Activated CD8-positive, alpha-beta memory T cell treated with anti-CD3 and anti-CD28 coated beads for 24 hours (primary cell): ENCODE measurements around the gene POLRMT.
"Not testable (repeated sequence)": the region's sequence is repeated elsewhere in the genome, so short reads cannot be mapped to it uniquely, and the experiment has no call there.

ENCODE experiments used
- DNase-seq: peaks from one replicate; pipeline ENCODE4 v3.0.0-alpha.2; 2020

POLRMT gene

GRCh38 chr19:609004-609346 is 24.4 kb downstream of the POLRMT start:
- DNase-seq = no peak

DNA sequence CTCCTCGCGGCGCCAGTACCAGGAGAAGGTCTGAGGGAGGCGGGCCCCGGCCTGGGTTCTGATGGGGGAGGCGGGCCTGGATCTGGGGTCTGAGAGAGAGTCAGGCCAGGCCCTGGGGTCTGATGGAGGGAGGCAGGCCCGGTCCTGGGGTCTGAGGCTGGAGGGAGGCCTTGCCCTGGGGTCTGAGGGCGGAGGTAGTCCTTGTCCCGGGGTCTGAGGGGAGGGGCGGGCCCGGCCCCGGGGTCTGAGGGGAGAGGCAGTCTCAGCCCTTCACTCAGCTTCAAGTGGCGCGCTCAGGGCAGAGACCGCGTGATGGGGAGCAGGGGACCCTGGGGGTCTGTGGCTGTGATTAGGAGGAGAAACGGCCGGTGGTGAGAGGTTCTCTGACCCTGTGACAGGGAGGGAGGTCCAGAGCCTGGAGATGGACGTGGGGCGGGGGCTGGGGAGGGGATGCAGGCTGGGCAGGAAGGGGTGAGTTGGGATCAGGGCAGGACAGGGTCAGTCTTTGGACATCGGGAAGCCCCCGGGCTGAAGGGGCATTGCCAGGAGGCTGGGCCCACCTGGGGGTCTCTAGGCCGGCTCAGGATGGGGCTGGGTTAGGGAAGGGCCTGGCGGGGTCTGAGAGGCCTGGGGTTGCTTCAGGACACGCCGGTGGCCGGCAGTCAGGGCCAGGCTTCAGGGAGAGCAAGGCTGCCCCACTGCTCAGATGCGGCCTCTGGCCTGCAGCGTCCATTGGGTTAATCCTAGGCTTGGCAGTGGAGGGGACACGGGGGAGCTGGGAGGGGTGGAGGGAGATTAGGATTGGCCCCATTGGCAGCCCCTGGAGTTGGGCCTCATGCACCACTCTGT is 25.0 kb downstream of the POLRMT start:
- no peak for DNase-seq

- DNase-seq = no peak
Measured at GRCh38 chr19:607301-608154, 25.8 kb downstream of the POLRMT start.

DNA sequence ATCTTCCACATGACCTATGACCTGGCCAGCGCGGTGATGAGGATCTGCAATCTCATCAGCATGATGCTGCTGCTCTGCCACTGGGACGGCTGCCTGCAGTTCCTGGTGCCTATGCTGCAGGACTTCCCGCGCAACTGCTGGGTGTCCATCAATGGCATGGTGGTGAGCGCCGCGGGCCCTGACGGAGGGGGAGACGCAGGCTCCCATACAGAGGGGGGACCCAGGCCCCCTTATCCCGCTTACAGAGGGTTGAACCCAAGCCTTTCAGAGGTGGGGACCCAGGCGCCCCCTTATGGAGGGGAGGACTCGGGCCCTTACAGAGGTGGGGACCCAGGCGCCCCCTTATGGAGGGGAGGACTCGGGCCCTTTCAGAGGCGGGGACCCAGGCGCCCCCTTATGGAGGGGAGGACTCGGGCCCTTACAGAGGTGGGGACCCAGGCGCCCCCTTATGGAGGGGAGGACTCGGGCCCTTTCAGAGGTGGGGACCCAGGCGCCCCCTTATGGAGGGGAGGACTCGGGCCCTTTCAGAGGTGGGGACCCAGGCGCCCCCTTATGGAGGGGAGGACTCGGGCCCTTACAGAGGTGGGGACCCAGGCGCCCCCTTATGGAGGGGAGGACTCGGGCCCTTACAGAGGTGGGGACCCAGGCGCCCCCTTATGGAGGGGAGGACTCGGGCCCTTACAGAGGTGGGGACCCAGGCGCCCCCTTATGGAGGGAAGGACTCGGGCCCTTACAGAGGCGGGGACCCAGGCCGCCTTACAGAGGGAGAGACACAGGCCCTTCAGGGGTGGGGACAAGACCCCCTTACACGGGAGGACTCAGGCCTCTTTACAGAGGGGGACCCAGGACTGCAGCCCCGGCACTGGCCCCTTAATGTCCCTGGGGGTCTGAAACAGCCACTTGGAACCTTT is 28.0 kb downstream of the POLRMT start:
- not testable (repeated sequence) for DNase-seq

DNA sequence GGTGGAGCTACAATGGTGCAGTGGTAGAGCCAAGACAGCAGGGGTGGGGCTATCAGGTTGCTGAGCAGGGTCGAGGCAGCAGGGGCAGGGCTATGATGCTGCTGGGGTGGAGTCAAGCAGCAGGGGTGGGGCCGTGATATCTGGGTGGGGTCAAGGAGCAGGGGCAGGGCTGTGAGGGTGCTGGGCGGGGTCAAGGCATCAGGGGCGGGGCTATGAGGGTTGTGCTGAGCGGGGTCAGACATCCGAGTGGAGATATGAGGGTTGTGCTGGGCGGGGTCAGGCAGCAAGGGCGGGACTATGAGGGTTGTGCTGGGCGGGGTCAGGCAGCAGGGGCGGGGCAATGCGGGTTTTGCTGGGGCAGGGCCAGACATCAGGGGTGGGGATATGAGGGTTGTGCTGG is 29.0 kb downstream of the POLRMT start:
- DNase-seq = no peak

GRCh38 chr19:603779-604178 is 29.6 kb downstream of the POLRMT start:
- DNase-seq = not testable (repeated sequence)

GRCh38 chr19:603302-603639 is 30.1 kb downstream of the POLRMT start:
- DNase-seq = not testable (repeated sequence)

- no peak for DNase-seq
Measured at GRCh38 chr19:602391-603301, 30.7 kb downstream of the POLRMT start.

- no peak for DNase-seq
Measured at GRCh38 chr19:601790-602189, 31.5 kb downstream of the POLRMT start.

- DNase-seq = no peak
Measured at GRCh38 chr19:601310-601709, 32.0 kb downstream of the POLRMT start.

GRCh38 chr19:597406-598315 is 35.7 kb downstream of the POLRMT start:
- DNase-seq = no peak

DNA sequence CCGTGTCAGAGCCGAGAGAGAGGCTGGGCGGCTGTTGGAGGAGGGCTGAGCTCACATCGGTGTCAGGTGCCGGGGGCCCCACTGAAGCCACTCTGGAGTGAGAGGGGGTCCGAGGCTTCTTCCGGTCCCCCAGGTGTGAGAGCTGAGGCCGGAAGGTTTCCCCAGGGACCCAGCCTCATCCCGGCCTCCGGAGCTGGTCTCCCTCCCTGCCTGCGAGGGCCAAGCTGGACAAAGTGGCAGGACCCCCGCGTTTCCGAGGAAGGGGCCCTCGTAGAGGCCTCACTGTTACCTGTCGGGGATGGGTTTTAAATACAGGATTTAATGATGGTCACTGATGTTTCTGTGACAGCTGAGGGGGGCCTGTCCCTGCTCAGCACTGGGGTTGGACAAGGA is 37.1 kb downstream of the POLRMT start:
- no peak for DNase-seq

DNA sequence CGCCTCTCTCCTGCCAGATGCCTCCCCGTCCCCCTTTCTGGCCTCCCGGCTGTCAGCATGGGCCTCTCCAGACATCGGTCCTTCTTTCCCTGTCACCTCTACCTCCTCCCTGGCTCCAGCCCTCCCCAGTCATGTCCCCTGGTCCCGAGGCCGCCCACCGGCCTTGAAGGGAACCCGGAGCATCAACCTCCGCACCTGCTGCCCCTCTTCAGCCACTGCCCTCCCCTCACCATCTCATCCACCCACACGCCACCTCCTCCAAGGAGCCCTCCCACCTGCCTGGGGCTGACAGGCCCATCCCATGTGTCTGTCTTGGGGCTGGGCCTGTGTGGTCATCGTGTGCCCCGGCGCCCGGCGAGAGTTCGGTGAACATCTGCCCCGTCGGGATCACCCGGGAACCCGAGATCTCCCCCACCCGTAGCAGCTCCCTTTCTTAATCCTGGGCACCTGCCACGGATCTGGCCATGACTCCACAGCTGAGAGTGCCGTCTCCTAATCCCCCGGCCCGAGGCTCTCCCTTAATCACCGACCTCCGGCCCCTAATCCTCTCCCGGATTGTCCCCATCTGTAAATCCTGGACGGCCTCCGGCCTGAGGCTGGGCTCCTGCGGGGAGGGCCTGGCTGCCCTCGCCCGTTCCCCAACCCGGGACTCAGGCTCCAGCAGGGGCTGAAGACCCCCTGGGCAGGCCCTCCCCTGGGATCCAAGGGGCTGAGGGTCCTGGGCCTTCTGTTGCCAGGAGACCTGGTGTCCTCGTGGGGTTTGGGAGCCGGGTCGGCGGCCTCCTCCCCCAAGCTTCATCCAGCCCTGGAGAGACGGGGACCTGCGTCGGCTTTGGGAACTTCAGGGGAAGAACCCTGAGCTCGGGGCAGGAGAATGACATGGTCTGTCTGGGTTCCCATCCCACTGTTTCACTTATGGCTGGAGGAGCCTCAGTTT is 37.7 kb downstream of the POLRMT start:
- no peak for DNase-seq

DNA sequence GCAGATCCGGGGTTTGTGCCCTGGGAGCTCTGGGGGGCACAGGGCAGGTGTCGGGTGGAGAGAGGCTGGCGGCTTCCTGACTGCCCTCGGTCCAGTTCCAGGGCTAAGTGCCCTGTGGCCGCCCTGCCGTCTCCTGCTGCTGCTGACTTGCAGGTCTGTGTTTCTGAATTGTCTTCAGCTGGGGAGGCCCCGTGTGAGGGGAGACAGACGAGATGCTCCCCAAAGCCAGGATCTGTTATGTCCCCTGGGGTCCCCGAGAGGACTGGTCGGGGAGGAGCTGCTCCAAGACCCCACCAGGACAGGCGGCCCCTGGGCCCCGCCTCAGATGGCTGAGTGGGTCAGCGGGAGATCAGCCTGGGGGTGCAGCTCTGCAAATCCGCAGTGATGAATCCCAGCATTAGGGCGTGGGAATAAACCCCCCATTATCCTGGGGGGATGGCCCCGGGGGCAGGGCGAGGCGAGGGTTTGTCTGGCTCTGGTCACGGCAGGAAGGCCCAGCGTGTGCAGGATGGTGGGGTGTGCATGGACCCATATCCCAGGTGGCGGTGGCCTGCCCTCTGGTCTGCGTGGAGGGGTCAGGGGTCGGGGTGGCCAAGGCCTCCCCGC is 39.0 kb downstream of the POLRMT start:
- DNase-seq = no peak

DNA sequence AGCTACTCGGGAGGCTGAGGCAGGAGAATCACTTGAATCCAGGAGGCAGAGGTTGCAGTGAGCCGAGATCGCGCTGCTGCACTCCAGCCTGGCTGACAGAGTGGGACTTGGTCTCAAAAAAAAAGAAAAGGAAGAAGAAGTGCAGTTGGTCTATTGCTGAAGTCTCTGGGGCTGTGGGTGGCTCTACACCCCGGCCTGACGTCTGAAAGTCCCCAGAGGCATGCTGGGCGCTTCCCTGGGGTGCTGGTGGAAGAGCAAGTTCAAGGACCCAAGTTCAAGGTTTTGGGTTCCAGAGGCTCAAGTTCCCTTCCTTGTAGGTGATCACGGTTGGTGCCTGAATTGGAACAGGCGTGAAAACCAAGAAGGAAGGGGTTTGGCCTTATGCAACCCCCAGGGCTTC is 39.8 kb downstream of the POLRMT start:
- DNase-seq = no peak

- DNase-seq = no peak
Measured at GRCh38 chr19:593055-593454, 40.3 kb downstream of the POLRMT start.

DNA sequence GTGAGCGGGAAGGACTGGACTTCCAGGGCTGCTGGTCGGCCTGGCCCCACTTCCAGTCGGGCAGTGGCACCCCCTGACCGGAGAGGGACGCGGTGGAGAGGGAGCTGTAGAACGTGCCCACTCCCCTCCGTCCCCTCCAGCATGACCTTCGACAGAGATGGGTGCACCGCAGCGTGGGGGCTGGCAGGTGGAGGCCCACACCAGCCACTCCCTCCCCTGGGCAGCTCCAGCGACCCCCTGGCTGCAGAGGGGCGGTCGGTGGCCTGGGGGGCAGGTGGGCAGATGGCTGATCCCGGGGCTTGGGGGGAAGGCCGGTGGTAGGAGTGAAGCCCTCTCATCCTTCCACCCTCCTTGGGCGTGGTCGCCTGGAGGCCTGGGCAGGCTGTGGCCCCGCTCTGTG is 41.2 kb downstream of the POLRMT start:
- DNase-seq = no peak

- DNase-seq = no peak
Measured at GRCh38 chr19:591099-591958, 42.0 kb downstream of the POLRMT start.

DNA sequence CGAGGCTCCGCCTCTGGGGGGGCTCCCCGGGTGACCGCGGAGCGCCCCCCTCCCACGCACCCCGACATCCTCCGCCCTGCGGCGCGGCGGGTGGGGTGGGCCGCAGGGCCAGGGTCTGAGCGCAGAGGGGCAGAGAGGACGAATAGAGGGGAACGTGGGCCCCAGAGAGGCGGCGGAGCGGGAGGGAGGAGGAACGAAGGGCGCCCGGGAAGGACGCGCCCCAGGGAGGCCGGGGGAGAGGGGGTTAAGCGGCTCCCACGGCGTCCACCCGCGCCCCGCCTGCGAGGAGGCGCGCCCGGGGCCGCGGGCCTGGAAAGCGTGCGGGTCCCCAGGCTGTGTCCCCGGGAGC is 42.6 kb downstream of the POLRMT start:
- DNase-seq = no peak
